ENCODE data around the gene TSPY8.
"Not testable (repeated sequence)": the region's sequence is repeated elsewhere in the genome, so short reads cannot be mapped to it uniquely, and the experiment has no call there.

Gene TSPY8

GRCh38 chrY:9357497-9357896 is at the start of gene TSPY8:
Gene TSPY8 (plus strand): TSS chrY:9357797. CDS start chrY:9357843, 46 bp downstream.
- not testable (repeated sequence) for DNase-seq (ENCODE audit: low read depth); H3K4me3 ChIP-seq (ENCODE audit: low read length)

GRCh38 chrY:9320996-9321395 is 36.6 kb upstream of the TSPY8 start:
- H3K4me3 ChIP-seq (ENCODE audit: low read length): no peak overlapping the region
- DNase-seq (ENCODE audit: low read depth): no peak
- TF ChIP-seq, protein P1, sequence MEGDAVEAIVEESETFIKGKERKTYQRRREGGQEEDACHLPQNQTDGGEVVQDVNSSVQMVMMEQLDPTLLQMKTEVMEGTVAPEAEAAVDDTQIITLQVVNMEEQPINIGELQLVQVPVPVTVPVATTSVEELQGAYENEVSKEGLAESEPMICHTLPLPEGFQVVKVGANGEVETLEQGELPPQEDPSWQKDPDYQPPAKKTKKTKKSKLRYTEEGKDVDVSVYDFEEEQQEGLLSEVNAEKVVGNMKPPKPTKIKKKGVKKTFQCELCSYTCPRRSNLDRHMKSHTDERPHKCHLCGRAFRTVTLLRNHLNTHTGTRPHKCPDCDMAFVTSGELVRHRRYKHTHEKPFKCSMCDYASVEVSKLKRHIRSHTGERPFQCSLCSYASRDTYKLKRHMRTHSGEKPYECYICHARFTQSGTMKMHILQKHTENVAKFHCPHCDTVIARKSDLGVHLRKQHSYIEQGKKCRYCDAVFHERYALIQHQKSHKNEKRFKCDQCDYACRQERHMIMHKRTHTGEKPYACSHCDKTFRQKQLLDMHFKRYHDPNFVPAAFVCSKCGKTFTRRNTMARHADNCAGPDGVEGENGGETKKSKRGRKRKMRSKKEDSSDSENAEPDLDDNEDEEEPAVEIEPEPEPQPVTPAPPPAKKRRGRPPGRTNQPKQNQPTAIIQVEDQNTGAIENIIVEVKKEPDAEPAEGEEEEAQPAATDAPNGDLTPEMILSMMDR (conservative IDR thresholded peaks at IDR 0.05; ENCODE audit: low read length): no peak

DNA sequence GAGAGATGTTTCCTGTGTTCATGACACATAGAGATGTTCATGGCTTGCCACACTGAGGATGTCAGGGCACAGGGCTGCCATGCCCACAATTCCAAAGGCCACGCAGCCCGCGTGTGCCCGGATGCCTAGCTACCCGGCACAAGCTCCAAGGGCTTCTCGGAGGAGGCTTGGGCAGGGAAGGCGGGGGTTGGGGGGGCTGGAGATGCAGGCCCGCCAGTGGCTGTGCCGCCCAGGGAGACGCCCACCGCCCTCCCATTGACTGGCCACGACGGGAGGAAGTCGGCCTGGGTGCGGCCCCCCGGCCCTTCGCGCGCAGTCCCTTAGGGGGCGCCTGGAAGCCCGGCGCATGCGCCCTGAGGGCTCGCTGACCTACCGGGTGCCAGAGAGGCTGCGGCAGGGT is 20.4 kb upstream of the TSPY8 start, which contains the start of gene TSPY4:
Gene TSPY4 (plus strand): TSS at position 301 of the 400 bp plus-strand sequence. CDS start 46 bp downstream, at position 347.
- not testable (repeated sequence) for DNase-seq (ENCODE audit: low read depth); H3K4me3 ChIP-seq (ENCODE audit: low read length)

- DNase-seq (ENCODE audit: low read depth); H3K4me3 ChIP-seq (ENCODE audit: low read length): not testable (repeated sequence)
These were observed 38.9 kb downstream of the TSPY8 start for GRCh38 chrY:9396527-9396926.

DNA sequence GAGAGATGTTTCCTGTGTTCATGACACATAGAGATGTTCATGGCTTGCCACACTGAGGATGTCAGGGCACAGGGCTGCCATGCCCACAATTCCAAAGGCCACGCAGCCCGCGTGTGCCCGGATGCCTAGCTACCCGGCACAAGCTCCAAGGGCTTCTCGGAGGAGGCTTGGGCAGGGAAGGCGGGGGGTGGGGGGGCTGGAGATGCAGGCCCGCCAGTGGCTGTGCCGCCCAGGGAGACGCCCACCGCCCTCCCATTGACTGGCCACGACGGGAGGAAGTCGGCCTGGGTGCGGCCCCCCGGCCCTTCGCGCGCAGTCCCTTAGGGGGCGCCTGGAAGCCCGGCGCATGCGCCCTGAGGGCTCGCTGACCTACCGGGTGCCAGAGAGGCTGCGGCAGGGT is 40.5 kb downstream of the TSPY8 start, which contains the start of gene TSPY3:
Gene TSPY3 (plus strand): TSS at position 301 of the 400 bp plus-strand sequence. CDS start 46 bp downstream, at position 347.
- not testable (repeated sequence) for H3K4me3 ChIP-seq (ENCODE audit: low read length); DNase-seq (ENCODE audit: low read depth)

All from AG10803 (cell line).